OCI-LY7 (cell line): Measurements from ENCODE around the gene TOR1AIP1.

Source experiments
- CTCF ChIP-seq: fragments of 200-600 bp; sonication (generic); conservative IDR thresholded peaks from 2 replicates; pipeline ENCODE4 v1.5.1; 2014; ENCODE audit warnings: mild to moderate bottlenecking, antibody characterized with exemption, low read length, moderate library complexity, mixed read lengths
- EZH2phosphoT487 ChIP-seq: fragments of 200-600 bp; sonication (generic); IDR thresholded peaks from 2 replicates; pipeline ENCODE4 v1.6.1; 2018; ENCODE audit warnings: low read depth, borderline replicate concordance, mild to moderate bottlenecking, mixed run types, antibody characterized with exemption, low read length, moderate library complexity, mixed read lengths

GRCh38 chr1:179856296-179856695 is 25.8 kb upstream of the TOR1AIP1 start:
- TF ChIP-seq CTCF (no peak), EZH2phosphoT487 (no peak)
